NCI-H2196 treated with DMSO at 0.1 percent for 48 hours (cell line): ENCODE measurements around the gene TM6SF1.
"Not testable (repeated sequence)": the region's sequence is repeated elsewhere in the genome, so short reads cannot be mapped to it uniquely, and the experiment has no call there.

Experiments used
- DNase-seq: peaks from one replicate; lab custom pipeline; 2025; ENCODE audit not compliant: unreplicated experiment; lab: John Stamatoyannopoulos, UW

The TM6SF1 gene

DNA sequence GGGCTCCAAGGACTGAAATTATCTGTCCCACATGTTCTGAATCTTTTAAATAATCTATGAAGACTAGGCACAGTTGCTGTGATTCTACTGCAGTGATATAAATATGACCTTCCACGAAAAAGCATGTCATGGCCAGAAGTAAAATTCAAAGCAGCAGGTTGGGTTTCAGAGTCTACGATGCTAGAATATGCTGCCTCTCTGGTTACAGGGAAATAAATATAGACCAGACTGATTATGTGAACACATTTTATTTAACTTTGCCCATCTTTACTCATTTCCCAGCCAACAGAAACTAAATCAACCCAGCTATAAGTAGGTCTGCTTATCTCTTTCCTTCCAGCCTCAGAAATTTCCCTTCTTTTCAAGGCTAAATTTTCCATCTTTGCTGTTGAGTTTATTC is 19.9 kb upstream of the TM6SF1 start:
- no peak for DNase-seq

- DNase-seq: no peak
Measured at GRCh38 chr15:83088876-83089275, 18.6 kb upstream of the TM6SF1 start.

DNA sequence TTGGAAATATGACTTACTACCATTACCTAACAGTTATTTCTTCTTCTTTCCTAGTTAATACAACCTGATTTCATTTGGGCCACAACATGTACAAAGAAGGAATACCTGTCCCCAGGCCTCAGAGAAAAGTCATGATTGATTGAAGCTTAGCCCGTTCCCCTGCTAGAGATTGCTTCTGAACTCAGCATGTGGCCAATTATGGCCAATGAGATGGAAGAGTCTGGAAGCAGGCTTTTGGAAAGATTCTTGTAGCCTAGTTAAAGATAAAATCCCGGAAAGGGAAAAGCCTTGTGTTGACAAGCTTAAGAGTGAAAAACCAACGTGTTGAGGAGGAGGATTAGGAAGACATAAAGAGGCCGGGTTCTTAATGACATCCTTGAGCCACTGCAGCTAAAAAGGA is 17.0 kb upstream of the TM6SF1 start:
- no peak for DNase-seq

GRCh38 chr15:83091965-83092308 is 15.5 kb upstream of the TM6SF1 start:
- DNase-seq: not testable (repeated sequence)

DNA sequence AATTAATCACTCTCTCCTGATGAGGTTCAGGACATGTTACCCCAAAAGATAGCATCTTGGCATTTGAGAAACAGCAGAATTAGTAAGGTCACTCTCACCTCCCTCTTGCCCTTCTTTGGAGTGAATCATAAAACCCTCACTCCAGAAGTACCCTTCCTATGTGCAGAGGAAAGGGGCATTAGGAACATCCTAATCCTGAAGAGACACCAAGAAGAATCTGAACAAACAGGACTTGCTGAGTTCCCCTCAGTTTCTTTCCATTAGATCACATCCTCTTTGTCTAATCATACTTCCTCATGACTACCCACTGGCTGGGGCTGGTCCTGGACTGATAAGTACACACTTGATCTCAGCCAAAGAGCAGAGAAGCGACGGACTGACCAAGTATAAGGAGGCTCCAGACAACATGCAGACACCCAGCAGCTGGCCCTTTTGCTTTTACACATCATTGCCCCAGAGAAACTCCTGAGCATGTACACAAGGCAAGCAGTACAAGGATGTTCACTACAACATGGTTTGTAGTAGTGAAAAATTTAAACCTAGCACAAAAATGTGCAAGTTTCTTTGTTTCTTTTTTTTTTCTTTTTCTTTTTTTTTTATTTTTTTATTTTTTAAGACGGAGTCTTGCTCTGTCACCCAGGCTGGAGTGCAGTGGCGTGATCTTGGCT is 15.0 kb upstream of the TM6SF1 start:
- no peak for DNase-seq

GRCh38 chr15:83094583-83094982 is 12.9 kb upstream of the TM6SF1 start:
- no peak for DNase-seq

GRCh38 chr15:83098079-83098478 is 9.4 kb upstream of the TM6SF1 start:
- no peak for DNase-seq

GRCh38 chr15:83099290-83099689 is 8.2 kb upstream of the TM6SF1 start:
- DNase-seq: no peak

DNA sequence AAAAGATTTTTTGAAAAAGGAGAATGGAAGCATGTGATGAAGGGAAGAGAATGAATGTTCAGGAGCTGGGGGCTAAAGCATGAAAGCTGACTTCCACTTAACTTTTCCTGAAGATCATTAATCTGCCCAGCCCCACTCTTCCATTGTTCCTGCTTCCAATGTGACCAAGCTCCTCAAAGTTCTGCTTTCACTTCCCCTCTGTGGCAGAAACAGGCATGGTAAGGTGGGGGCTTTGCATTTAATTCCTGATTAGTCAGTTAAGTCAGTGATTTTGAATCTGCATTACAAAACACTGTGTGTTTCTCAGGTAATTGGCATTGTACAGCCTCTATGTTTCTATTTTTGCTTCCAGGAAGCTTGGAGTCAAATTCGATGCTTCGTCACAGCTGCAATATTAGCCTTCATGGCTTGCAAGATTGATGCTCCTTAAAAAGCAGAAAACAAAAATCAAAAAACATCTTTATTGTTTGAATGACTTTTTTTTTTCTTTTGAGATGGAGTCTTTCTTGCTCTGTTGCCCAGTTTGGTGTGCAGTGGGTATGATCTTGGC is 7.3 kb upstream of the TM6SF1 start:
- DNase-seq: no peak

DNA sequence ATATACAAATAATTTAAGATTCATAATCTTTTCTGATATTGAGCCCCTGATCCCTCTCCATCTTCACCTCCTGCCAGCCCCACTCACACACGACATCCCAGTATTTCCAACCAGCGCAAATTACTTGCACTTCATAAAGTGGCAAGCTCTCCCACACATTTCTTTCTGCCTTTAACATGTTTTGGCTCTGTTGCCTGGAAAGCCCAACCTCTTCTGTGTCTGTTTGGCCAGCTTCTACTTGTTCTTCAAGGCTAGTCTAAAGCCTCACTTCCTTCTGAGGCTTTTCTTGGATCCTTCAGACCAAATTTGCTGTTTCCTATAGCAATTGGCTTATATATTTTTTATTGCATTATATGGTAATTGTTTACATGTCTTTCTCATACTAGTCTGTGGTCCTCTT is 5.1 kb upstream of the TM6SF1 start:
- no peak for DNase-seq

- no peak for DNase-seq
Measured at GRCh38 chr15:83104141-83104540, 3.3 kb upstream of the TM6SF1 start.

- DNase-seq: no peak
Measured at GRCh38 chr15:83105440-83105839, 2.0 kb upstream of the TM6SF1 start.

- DNase-seq: no peak
Measured at GRCh38 chr15:83107841-83108181, 366 bp downstream of the TM6SF1 start.

- DNase-seq: peak; percentile 18
Measured at GRCh38 chr15:83108266-83109219, 1.1 kb downstream of the TM6SF1 start.

DNA sequence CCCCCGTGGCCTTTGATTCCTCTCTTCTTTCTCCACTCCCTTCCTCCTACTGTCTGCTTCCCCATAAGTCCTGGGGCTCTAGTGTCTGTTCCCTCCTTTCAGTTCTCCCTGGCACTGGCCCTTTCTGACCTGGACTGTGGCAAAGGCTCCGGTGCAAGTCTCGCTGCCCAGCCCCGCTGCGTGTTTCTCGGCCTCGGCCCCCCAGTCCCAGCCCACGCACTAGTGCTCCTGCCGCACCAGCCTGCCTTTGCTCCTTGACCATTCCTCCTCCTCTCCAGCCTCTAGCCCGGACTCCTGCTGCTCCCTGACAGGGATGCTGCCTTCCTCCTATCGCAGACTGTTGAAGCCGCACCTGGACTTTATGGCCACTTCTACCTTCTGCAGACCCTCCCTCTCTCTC is 2.1 kb downstream of the TM6SF1 start:
- no peak for DNase-seq

- DNase-seq: no peak
Measured at GRCh38 chr15:83110381-83110780, 2.9 kb downstream of the TM6SF1 start.

DNA sequence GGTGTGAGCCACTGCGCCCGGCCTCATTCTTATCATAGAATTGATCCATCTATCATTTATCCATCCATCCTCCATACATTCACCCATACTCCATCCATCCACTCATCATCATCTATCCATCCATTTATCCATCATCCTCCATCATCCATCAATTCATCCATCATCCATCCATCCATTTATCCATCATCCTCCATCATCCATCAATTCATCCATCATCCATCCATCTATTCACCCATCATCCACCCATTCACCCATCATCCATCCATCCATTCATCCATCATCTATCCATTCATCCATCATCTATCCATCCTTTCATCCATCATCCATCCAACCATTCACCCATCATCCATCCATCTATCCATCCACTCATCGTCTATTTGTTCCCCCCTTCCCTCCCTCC is 3.7 kb downstream of the TM6SF1 start:
- DNase-seq: no peak

- DNase-seq: no peak
Measured at GRCh38 chr15:83112233-83112955, 4.9 kb downstream of the TM6SF1 start.

DNA sequence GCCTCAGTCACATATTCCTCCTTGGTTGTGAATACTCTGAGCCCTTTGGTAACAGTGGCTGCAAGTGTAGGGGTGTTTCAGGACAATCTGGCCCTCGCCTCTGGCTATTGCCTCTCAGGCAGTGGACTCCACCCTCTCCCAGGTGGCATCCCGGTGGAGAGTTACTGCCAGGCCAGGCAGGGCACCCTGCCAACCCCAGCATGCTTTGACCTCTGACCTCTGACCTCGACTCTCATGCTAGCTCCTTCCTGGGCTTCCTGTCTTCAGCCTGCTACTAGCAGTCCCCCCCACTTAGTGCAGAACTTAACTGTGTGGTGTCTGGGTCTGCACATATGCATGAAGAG is 5.5 kb downstream of the TM6SF1 start:
- DNase-seq: no peak

DNA sequence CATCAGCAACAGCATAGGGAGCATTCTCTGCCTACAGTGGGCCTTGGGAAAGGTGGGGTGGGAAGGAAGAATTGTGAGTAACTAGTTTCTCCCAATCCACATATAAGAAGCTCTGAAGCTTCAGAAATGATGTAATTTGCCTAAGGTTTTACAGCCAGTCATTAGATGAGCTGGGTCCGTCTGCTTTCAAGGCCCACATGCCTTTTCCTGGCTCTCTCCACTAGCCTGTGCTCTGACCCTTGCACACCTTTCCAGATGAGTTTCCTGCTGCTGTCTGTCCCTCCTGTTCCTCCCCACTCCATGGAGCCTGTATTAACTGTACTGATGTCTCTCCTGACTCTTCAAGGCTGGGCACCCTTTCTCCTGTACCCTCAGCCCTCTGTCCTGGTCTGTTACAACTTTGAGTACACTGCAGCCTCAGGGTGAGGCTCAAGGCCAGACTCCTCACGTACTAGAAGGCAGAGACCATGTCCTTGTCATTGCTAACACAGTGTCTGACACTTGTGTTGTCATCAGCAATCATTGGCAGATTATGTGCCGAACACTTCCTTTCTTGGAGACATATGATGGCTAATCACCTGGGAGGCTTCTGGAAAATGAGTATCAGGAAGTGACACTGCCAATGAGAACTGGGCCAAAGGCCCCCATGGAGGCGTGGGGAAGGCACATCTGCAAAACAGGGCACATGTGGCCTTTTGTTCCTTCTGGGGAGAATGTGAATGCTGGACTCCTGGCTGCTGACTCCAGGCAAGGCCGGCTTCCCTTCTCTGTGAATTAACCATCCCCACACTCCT is 6.6 kb downstream of the TM6SF1 start:
- no peak for DNase-seq

DNA sequence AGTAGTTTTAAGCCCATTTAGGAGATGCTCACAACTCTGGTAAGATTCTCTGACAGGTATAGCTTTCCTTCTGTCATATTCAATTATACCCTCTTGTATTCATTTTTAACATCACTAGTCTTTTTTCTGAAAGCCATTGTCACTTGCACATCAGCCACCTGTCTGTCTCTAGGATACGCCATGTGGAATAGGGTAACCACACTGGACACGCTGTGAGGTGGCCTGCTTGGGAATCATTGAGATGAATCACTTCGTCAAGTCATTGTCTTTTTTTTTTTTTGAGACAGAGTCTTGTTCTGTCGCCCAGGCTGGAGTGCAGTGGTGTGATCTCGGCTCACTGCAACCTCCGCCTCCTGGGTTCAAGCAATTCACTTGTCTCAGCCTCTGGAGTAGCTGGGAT is 7.4 kb downstream of the TM6SF1 start:
- no peak for DNase-seq
